Osteoblast (primary cell): ENCODE data around the gene ATG7. TPM values are rescaled to one million over a fixed set of nuclear protein-coding genes. Genes with fewer than 3 reads are reported as not detected.
A peak's percentile ranks its signal among the peaks of the same experiment; 100 is the strongest.
"Not testable (repeated sequence)": the region's sequence is repeated elsewhere in the genome, so short reads cannot be mapped to it uniquely, and the experiment has no call there.

Source experiments
- DNase-seq: peaks from one replicate; pipeline ENCODE4 v3.0.0; 2011; ENCODE audit warnings: low spot score, mixed read lengths; ENCODE audit not compliant: insufficient read length; ENCODE audit errors: missing footprints
- H2AFZ ChIP-seq: 2 replicates; pipeline ENCODE4 v1.6.0; 2011; ENCODE audit warnings: mild to moderate bottlenecking, low read length
- H3K27ac ChIP-seq: 2 replicates; pipeline ENCODE4 v1.5.1; 2011; ENCODE audit warnings: mild to moderate bottlenecking, low read depth, low read length, moderate library complexity
- H3K27me3 ChIP-seq: 2 replicates; pipeline ENCODE4 v1.6.0; 2012; ENCODE audit warnings: mild to moderate bottlenecking, control low read depth, inconsistent platforms, low read length, moderate library complexity; ENCODE audit not compliant: insufficient read depth
- H3K36me3 ChIP-seq: 2 replicates; pipeline ENCODE4 v1.5.1; 2011; ENCODE audit warnings: mild to moderate bottlenecking, low read length, control low read depth, moderate library complexity; ENCODE audit not compliant: insufficient read depth
- H3K4me1 ChIP-seq: 2 replicates; pipeline ENCODE4 v1.5.1; 2011; ENCODE audit warnings: mild to moderate bottlenecking, low read length, control low read depth, moderate library complexity; ENCODE audit not compliant: insufficient read depth
- H3K4me2 ChIP-seq: 2 replicates; pipeline ENCODE4 v1.6.0; 2011; ENCODE audit warnings: mild to moderate bottlenecking, low read length; ENCODE audit not compliant: insufficient read depth
- H3K4me3 ChIP-seq: fragments of 200-600 bp; sonication (generic); 3 replicates; pipeline ENCODE4 v1.5.1; 2012; ENCODE audit warnings: mild to moderate bottlenecking, low read length, inconsistent platforms; ENCODE audit not compliant: insufficient read depth
- H3K79me2 ChIP-seq: 2 replicates; pipeline ENCODE4 v1.6.0; 2012; ENCODE audit warnings: mild to moderate bottlenecking, low read length, control low read depth, inconsistent platforms; ENCODE audit not compliant: insufficient read depth
- H3K9me3 ChIP-seq: 2 replicates; pipeline ENCODE4 v1.5.1; 2011; ENCODE audit warnings: low read depth, low read length, control low read depth
- H4K20me1 ChIP-seq: 2 replicates; pipeline ENCODE4 v1.6.0; 2012; ENCODE audit warnings: mild to moderate bottlenecking, low read length, control low read depth; ENCODE audit not compliant: insufficient read depth
- total RNA-seq: library from RNA; depleted of rRNA; stranded (reverse); fragments of >200 nt; gene quantifications from 2 replicates; pipeline ENCODE4 v1.2.3, GENCODE V29; 2012
- TF ChIP-seq, protein P1 (sequence below): IDR thresholded peaks from 2 replicates; pipeline ENCODE4 v1.5.1; 2011; ENCODE audit warnings: mild to moderate bottlenecking, low read depth, low read length, moderate library complexity; ENCODE audit errors: extremely low read depth

Gene ATG7
- total RNA-seq, 1 donor = 93.4 TPM

DNA sequence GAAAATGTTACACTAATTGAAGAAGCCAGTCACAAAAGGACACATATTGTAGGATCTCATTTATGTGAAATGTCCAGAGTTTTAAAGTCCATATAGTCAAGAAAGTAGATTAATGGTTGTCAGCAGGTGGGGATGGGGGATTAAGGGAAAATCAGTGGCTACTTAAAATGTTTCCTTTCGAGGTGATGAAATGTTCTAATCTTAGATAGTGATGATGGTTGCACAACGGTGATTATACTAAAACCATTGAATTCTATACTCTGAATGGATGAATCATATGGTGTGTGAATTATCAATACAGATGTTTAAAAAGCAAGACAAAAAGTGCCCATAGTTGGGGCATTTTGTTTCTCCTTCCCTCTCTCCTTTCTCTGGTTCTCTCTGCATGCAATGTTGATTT lies 164.6 kb downstream of the ATG7 start:
- Histone ChIP-seq H2AFZ (no peak overlapping the region), H4K20me1 (peaks cover 4% of the 10 kb centered on the region), H3K9me3 (no peaks in the 10 kb centered on the region), H3K27ac (no peak overlapping the region), H3K27me3 (no peaks in the 10 kb centered on the region), H3K79me2 (no peaks in the 10 kb centered on the region), H3K4me2 (no peak overlapping the region), H3K4me3 (no peak overlapping the region), H3K36me3 (no peaks in the 10 kb centered on the region), H3K4me1 (peaks cover 22% of the 10 kb centered on the region)
- TF ChIP-seq, protein P1, sequence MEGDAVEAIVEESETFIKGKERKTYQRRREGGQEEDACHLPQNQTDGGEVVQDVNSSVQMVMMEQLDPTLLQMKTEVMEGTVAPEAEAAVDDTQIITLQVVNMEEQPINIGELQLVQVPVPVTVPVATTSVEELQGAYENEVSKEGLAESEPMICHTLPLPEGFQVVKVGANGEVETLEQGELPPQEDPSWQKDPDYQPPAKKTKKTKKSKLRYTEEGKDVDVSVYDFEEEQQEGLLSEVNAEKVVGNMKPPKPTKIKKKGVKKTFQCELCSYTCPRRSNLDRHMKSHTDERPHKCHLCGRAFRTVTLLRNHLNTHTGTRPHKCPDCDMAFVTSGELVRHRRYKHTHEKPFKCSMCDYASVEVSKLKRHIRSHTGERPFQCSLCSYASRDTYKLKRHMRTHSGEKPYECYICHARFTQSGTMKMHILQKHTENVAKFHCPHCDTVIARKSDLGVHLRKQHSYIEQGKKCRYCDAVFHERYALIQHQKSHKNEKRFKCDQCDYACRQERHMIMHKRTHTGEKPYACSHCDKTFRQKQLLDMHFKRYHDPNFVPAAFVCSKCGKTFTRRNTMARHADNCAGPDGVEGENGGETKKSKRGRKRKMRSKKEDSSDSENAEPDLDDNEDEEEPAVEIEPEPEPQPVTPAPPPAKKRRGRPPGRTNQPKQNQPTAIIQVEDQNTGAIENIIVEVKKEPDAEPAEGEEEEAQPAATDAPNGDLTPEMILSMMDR = no peak
- DNase-seq = no peak

DNA sequence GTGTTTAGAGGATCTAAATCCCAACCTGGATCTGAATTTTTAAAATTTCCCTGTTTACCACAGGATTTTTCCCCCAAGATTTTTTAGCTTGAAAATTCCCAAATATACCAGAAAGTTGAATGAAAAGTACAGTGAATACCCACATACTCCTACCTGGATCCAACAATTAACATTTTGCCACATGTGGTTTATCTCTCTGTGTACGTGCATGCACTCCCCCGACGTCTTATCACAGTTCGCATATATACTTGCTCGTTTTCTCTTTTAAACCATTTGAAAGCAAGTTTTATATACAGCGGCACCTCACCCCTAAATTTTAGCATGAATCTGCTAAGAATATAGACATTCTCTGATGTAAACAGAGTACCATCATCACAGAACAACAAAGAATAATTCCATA lies 165.3 kb downstream of the ATG7 start:
- Histone ChIP-seq H3K36me3 (no peaks in the 10 kb centered on the region), H3K4me2 (no peak overlapping the region), H3K27me3 (no peaks in the 10 kb centered on the region), H3K27ac (no peak overlapping the region), H3K9me3 (no peaks in the 10 kb centered on the region), H3K4me3 (no peak overlapping the region), H4K20me1 (peaks cover 4% of the 10 kb centered on the region), H3K79me2 (no peaks in the 10 kb centered on the region), H3K4me1 (peaks cover 22% of the 10 kb centered on the region), H2AFZ (no peak overlapping the region)
- no peak for DNase-seq
- TF ChIP-seq, protein P1 = no peak

- no peaks in the 10 kb centered on the region for H3K9me3 ChIP-seq
- no peak overlapping the region for H3K4me3 ChIP-seq
- peaks cover 18% of the 10 kb centered on the region for H3K4me1 ChIP-seq
- TF ChIP-seq, protein P1 = peak; percentile 25
- peak overlapping the region; percentile 18 for H3K4me2 ChIP-seq
- no peaks in the 10 kb centered on the region for H3K36me3 ChIP-seq
- H2AFZ ChIP-seq = no peak overlapping the region
- DNase-seq = peak; percentile 57
- no peaks in the 10 kb centered on the region for H3K27me3 ChIP-seq
- peaks cover 3% of the 10 kb centered on the region for H4K20me1 ChIP-seq
- peaks cover 2% of the 10 kb centered on the region for H3K79me2 ChIP-seq
- peak overlapping the region; percentile 6 for H3K27ac ChIP-seq
Observed at GRCh38 chr3:11438646-11439045, 166.4 kb downstream of the ATG7 start.

- not testable (repeated sequence) for H3K9me3 ChIP-seq, H4K20me1 ChIP-seq, H3K36me3 ChIP-seq, H3K4me3 ChIP-seq, H3K27me3 ChIP-seq, H3K79me2 ChIP-seq, H2AFZ ChIP-seq, H3K27ac ChIP-seq
- DNase-seq = peak; percentile 62
- Histone ChIP-seq H3K4me2 (peak overlapping the region; percentile 8), H3K4me1 (peaks cover 12% of the 10 kb centered on the region)
Observed at GRCh38 chr3:11441346-11441745, 169.1 kb downstream of the ATG7 start.

DNA sequence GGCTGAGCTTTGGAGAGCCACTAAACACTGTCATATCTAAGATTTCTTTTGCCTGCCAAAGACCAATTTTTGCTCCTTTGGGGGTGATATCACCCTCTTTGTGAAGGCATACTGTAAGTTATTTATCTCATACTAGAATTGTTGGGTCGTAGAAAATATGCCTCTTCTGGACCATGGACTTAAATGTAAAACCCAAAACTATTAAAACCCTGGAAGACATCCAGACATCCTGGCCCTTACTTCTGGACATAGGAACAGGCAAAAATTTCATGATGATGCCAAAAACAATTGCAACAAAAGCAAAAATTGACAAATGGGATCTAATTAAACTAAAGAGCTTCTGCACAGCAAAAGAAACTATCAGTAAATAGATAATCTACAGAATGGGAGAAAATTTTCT lies 172.2 kb downstream of the ATG7 start:
- no peaks in the 10 kb centered on the region for H3K9me3 ChIP-seq
- H2AFZ ChIP-seq = no peak overlapping the region
- no peaks in the 10 kb centered on the region for H3K27me3 ChIP-seq
- no peak for DNase-seq
- no peaks in the 10 kb centered on the region for H3K36me3 ChIP-seq
- no peak overlapping the region for H3K4me2 ChIP-seq
- no peak overlapping the region for H3K4me3 ChIP-seq
- peaks cover 2% of the 10 kb centered on the region for H3K79me2 ChIP-seq
- TF ChIP-seq, protein P1 = no peak
- no peaks in the 10 kb centered on the region for H4K20me1 ChIP-seq
- H3K27ac ChIP-seq = no peak overlapping the region
- peaks cover 12% of the 10 kb centered on the region for H3K4me1 ChIP-seq

GRCh38 chr3:11445193-11445592 lies 173.0 kb downstream of the ATG7 start:
- H3K27me3 ChIP-seq, H2AFZ ChIP-seq, H3K27ac ChIP-seq, H3K4me3 ChIP-seq, H4K20me1 ChIP-seq, H3K79me2 ChIP-seq, H3K36me3 ChIP-seq, H3K9me3 ChIP-seq, DNase-seq, H3K4me2 ChIP-seq: not testable (repeated sequence)
- H3K4me1 ChIP-seq = peaks cover 12% of the 10 kb centered on the region
